Measurements from ENCODE around the gene C19orf47.
A peak's percentile ranks its signal among the peaks of the same experiment; 100 is the strongest.
"Not testable (repeated sequence)": the region's sequence is repeated elsewhere in the genome, so short reads cannot be mapped to it uniquely, and the experiment has no call there.

The C19orf47 gene

GRCh38 chr19:40376286-40376862 is 28.2 kb upstream of the C19orf47 start:
- no peak for DNase-seq

GRCh38 chr19:40374084-40374483 is 25.9 kb upstream of the C19orf47 start:
- no peak for DNase-seq

- DNase-seq, result no peak
Observed at GRCh38 chr19:40371802-40372122, 23.6 kb upstream of the C19orf47 start.

GRCh38 chr19:40370997-40371801 is 23.0 kb upstream of the C19orf47 start:
- DNase-seq, result no peak

- DNase-seq, result not testable (repeated sequence)
Observed at GRCh38 chr19:40370253-40370652, 22.1 kb upstream of the C19orf47 start.

- no peak for DNase-seq
Observed at GRCh38 chr19:40369797-40370196, 21.6 kb upstream of the C19orf47 start.

GRCh38 chr19:40367577-40368434 is 19.6 kb upstream of the C19orf47 start:
- no peak for DNase-seq

- DNase-seq, result no peak
Observed at GRCh38 chr19:40366697-40367561, 18.7 kb upstream of the C19orf47 start.

- DNase-seq, result peak; percentile 96
Observed at GRCh38 chr19:40365613-40366401, 17.6 kb upstream of the C19orf47 start.

- DNase-seq, result no peak
Observed at GRCh38 chr19:40365010-40365409, 16.8 kb upstream of the C19orf47 start.

GRCh38 chr19:40363069-40363468 is 14.9 kb upstream of the C19orf47 start:
- no peak for DNase-seq

GRCh38 chr19:40362160-40362559 is 14.0 kb upstream of the C19orf47 start:
- no peak for DNase-seq

GRCh38 chr19:40360708-40361241 is 12.6 kb upstream of the C19orf47 start:
- DNase-seq, result no peak

GRCh38 chr19:40360020-40360707 is 12.0 kb upstream of the C19orf47 start:
- no peak for DNase-seq

- DNase-seq, result no peak
Observed at GRCh38 chr19:40358773-40359172, 10.6 kb upstream of the C19orf47 start.

GRCh38 chr19:40357640-40358039 is 9.4 kb upstream of the C19orf47 start:
- no peak for DNase-seq

- DNase-seq, result no peak
Observed at GRCh38 chr19:40356681-40357595, 8.7 kb upstream of the C19orf47 start.

- no peak for DNase-seq
Observed at GRCh38 chr19:40355975-40356680, 7.9 kb upstream of the C19orf47 start.

GRCh38 chr19:40348961-40349507 is 837 bp upstream of the C19orf47 start:
- DNase-seq, result no peak
